Dedifferentiated amniotic fluid mesenchymal stem cell (primary cell): Measurements from ENCODE around the gene ALOX15B.
A peak's percentile ranks its signal among the peaks of the same experiment; 100 is the strongest.
"Not testable (repeated sequence)": the region's sequence is repeated elsewhere in the genome, so short reads cannot be mapped to it uniquely, and the experiment has no call there.

ENCODE experiments used
- DNase-seq: peaks from one replicate; pipeline ENCODE4 v3.0.0-alpha.2; 2016; ENCODE audit errors: extremely low spot score

Gene ALOX15B

DNA sequence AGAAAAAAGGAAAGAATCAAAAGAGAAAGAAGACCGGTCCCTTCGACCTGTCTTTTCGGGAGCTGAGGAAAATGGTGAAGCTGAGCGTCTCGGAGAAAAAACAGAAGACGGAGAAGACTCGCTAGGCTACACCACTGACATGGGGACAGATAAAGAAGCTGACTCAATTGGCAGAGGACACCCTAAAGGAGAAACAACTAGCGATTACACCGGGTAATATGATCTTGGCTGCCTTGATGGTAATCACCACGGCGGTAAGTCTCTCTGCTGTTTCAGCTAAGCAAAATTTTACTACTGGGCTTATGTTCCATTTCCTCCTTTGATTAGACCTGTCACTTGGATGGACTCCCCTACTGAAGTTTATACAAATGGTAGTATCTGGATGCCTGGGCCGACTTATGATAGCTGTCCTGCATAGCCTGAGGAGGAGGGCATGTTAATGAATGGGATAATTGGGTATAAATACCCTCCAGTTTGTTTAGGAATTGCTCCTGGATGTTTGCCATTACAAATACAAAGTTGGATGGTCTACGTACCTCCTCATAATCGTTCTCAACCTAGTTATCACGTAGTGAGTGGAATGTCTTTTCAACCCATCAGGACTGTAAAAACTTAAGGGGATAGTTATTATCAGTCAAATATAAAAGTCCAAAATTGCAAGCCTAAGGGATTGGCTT lies 24.1 kb downstream of the ALOX15B start:
- no peak for DNase-seq

DNA sequence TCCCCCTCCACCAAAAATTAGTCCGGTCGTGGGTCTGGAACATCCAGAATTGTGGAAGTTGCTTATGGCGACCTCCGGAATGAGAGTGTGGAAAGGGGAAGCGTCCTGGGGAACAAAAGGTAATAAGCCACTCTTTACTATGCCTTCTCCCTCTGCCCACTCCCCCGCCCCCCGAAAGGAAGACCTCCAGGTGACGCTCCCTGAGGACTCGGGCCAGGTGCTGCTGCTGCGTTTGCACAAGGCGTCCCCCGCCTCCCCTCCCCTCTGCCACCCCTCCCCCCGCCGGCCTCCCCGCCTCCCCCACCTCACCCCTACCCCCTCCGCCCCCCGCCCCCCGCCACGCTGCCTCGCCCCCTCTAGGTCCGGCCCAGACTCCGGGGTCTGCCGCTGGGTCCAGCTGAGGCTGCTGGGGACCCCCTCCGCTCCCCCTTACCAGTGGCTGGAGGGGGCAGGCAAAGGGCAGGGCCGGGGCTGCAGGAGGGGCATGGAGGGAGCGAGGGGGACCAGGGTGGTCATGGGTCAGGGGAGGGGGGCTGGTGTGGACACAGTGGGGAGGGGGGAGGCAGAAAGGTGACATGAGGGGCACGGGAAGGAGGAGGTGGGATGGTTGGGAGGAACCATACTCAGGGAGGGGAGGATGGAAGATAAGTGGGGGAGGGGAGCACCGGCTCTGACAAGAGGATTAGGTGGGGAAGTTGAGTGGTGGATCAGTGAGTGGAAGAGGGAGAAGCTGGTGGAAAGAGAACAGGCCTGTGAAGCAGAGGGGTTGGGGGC lies 25.1 kb downstream of the ALOX15B start:
- DNase-seq = no peak

DNA sequence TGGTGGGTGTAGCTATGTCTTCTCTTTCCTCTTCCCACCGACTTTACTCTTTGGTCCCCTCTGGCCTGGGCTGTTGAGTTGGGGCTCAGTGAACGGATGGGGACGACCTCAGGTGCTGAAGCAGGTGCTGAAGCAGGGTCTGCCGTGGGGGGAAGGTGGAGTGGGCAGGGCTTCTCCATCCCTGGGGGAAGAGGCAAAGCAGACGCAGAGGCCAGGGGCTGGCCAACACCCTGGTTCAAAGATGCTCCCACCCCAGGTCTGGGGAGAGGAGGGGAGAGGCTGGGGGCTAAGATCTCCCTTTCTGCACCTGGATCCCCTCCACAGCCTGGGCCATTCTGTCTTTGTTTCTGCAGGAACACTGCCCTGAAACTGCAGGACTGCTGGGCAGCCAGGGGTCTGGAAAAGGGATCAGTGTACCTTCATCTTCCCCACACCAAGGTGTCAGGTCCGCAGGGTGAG lies 25.7 kb downstream of the ALOX15B start:
- no peak for DNase-seq

DNA sequence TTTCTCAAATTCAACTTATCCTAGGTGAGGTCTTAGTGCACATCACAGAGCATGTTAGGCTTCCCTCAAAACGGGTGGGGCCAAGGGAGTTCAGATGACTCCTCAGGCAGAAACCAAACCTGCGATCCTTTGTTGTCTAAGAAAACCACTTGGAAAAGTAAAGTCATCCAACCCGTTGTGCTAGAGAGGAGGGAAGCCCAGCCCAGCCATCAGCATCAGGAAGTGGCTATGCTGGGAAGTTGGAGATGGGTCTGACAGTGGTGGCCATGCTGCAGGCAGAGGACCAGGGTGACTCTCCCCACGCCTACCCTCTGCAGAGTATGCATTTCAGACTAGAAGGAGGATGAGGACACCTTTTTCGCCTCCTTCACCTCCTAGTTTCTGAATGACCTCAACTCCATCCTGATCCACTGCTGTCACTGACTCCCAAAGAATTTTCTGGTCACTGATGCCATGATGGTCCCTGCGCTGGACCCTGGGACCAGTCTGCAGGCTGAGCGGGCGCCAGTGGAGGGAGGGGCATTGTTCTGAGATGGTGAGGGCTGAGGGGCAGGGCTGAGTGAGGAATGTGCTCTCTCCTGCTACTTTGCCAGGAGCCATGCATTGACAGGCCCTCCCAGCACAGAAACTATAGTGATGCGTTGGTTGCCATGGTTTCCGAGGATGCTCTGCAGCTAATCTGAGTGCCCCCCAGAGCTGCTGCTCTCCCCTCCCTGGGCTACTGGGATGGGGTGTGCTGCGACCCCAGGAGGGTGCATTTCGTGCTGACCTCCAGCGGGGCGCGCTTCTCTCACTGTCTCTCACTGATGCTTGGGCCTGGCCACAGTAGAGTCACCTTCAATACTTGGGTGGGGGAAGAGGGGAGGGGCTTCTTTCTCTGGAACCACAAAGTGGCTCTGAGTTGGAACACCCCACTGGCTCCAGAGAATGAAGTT lies 28.2 kb downstream of the ALOX15B start:
- no peak for DNase-seq

DNA sequence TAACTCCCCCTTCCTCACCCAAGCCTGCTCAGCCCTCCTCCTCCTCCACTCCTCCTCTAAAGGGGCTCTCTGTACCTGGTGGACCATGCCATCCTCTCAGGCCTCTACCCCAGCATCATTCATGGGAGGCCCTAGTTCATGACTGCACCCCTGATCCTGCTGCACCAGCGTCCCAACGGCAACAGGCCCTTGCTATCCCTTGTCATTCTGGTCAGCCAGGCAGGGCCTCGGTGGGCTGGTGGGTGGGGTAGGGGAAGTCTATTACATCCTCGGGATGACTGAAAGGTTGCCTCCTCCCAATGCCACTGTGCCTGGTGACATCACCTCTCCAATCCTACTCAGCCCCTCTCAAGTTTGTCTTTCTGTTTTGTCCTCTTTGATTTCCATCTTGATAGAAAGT lies 28.9 kb downstream of the ALOX15B start:
- no peak for DNase-seq

DNA sequence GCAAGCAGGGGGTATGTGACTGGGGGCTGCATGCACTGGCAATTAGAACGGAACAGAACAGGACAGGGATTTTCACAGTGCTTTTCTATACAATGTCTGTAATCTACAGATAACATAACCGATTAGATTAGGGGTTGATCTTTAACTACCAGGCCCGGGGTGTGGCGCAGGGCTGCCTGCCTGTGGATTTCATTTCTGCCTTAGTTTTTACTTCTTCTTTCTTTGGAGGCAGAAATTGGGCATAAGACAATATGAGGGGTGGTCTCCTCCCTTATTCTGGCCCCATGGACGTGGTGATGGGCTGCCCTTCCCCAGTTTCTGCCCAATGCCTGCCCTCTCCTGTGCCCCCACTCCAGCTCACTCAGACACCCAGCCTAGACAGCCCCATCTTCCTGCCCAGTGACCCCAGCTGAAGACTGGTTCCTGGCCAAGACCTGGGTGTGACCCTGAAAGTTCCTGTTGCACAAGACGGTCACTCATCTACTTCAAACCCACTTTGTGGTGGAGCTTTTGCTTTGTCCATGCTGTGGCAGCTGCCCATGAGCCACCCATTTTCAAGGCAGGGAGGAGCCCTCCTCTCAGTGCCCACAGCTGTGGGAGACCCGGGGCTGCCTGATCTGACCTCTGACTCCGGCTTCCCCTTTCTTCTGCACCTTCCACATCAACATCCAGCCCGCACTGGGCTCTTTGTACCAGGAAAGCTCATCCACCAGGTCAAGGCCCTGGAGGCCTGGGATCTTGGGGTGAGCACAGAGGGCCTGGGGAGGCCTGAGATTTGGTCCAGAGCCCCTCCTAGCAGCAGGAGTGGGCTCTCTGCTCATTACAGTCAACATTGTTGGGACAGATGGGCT lies 30.1 kb downstream of the ALOX15B start:
- DNase-seq = no peak

DNA sequence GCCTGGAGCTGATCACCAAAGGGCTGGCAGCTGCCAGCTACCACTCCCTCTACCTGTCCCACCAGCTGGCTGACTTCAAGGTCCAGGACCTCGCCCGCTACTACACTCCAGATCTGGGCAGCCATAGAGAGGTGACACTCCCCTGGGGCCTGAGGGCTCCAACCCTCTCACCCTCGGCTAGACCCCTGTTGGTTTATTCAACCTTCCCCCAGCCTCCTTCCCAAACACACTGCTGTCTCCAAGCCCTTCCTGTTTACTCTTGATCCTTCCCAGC lies 30.7 kb downstream of the ALOX15B start:
- DNase-seq = no peak

DNA sequence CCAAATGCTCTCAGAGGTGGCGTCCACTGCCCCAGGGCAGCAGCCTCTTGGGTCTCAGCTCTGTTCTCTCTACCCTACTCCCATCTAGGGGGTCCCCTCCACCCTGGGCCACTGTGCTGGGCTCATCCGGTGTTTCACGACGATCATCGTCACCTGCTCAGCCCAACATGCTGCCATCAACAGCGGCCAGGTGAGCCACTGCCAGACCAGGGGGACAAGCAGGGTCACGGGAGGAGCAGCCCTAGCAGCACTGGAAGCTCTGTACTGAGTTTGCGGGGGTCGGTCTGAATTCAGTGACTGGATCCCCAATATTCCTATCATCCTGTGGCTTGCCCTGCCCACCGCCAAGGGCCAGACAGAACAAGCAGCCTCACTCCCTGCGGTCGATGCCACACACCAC lies 32.6 kb downstream of the ALOX15B start:
- no peak for DNase-seq

DNA sequence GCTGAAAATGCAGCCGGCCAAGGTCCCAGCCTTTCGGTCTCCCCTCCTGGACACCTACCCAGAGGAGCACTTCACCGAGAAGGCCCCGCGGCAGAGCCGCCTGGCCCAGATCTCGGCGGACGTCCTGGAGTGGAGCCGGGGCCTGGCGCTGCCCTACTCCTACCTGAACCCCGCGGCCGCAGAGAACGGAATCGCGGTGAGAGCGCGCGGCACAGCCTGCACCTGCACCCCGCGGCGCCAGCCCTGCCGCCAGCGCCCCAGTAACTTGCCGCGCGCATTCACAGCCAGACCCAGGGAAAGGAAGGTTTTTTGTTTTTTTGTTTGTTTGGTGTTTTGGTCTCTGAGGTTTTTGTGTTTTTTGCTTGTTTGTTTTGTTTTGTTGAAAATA lies 33.5 kb downstream of the ALOX15B start:
- no peak for DNase-seq

DNA sequence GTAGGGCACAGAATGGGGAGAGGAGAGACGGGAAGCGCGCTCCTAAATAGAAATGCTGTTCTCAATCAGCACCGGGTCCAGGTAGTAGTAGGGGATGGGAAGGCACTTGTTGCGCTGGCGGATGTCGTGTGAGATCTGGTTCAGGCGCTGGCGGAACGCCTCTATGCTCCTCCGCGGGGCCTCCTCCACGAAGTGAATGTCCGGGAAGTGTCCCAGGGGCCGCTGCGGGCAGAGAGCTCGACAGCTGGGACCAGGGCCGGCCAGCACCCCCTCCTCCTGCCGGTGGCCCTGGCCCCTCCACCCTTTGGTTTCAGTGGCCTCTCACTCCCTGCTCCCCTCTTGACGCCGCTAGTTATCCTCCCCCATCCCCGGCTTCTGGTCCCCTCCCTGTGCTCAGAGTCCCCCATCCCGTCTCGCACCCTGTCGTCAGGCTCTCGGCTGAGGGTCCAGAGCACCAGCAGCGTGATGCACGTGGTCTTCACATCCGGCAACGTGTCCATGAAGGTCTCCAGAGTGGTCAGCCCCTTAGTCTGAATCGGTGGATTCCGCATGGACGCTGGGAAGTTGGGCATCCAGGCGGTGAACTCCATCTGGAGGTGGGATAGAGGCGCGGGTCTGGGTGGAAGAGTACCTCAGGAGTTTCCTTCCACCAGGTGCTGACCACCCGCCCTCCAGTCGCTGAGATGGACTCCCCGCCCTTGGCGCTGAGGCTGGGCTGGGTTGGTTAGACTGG lies 34.0 kb downstream of the ALOX15B start:
- no peak for DNase-seq

DNA sequence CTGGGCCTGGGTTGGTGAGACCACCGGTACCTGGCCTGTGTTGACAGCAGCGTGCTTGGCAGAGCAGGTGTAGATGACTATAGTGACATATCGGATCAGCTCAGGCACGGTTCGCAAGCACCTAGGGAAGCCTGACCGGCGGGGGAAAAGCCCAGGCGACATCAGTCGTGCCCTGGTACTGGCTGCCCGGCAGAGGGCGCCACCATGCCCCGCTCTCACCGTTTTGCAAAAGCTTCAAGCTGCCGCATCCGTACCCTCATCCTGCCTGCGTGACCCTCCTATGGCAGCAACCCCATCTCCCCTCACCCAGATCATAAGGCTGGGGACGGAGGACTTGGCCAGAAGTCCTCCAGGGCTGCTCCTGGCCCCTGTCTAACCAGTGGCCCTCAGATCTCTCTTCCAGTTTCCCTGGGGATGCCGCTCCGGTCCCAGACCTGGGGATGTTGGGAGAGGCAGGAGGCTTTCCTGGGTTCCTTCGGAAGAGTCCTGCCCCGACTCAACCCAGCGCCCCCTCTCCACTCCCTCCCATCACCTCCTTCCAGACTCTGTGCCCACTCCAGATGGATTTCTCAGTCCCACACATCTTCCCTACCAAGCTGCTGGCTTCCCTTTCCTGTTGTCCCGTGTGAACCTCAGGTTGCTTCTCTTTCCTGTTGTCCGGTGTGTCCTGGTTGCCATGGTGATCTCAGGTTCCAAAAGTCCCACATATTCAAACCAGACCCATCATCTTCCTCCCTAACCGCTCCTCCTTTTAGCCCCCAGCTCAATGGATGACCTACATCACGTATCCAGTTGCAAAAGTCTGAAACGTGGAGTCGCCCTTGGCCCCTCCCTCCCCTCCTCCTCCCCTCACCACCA lies 35.0 kb downstream of the ALOX15B start:
- DNase-seq = no peak

DNA sequence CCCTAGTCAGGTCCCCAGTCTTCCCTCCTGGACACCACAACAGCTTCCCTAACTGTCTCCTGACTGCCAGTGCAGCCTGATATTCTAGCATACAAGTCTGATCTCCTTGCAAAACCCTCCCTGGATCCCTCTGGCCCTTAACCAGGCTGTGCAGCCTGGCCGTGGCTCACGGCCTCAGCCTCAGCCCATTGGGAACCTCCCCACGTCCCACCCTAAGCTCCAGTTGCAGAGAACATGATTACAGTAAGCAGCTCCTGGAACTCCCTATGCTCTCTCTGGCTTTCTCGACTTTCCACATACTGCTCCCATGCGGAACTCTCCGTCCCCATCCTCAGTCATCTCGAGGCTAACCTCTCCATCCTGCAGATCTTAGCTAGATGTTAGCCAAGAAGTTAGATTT lies 35.7 kb downstream of the ALOX15B start:
- DNase-seq = no peak

DNA sequence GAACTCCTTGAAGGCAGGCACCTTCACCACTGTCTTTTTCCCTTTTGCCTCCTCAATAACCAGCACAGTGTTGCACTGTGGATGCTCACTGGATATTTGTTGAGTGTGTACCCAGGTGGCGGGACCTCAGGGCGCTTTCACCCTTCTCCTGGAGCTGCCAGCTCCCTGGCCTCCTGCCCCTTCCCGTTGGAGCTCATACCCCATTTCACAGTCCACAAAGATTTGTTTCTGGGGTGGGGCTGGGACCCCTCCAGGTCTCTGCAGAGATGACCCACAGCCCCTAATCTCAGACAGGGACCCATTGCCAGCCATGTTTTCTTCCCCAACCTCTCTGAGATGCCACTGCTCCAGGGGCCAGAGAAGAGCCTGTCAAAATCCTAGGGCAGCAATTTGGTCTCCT lies 36.2 kb downstream of the ALOX15B start:
- DNase-seq = no peak

DNA sequence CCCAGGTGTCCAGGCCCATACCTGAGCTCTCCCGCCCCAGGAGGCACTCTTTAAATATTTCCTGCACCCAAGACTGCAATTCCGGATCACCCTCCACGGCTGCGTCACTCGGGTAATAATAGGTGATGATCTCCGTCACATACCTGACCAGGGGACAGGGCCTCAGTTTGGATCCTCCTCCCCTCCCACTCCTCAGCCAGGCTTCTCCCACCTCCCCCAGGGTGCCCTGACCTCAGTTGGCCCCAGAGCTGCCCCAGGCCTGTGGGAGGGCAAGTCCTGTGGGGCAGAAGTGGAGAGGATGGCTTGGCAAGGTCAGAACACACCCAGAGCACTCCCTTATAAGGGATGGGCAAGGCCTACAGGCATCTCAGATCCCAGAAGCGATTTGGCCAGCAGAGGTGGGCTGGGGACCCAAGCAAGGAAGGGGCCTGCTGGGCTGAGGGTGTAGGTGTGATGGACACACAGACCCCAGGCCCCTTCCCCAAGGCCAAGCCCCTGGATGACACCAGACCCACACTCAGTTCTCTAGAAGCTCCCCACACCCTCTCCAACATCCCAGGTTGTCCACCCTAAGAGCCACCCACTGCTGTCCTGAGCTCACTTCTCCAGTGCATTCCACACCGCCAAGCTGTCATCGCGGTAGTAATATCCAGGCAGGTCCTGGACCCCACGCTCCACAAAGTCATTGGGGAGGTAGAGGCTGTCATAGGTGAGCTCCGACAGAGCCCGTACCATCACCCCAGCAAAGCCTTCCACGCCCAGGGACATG lies 36.9 kb downstream of the ALOX15B start:
- DNase-seq = no peak

DNA sequence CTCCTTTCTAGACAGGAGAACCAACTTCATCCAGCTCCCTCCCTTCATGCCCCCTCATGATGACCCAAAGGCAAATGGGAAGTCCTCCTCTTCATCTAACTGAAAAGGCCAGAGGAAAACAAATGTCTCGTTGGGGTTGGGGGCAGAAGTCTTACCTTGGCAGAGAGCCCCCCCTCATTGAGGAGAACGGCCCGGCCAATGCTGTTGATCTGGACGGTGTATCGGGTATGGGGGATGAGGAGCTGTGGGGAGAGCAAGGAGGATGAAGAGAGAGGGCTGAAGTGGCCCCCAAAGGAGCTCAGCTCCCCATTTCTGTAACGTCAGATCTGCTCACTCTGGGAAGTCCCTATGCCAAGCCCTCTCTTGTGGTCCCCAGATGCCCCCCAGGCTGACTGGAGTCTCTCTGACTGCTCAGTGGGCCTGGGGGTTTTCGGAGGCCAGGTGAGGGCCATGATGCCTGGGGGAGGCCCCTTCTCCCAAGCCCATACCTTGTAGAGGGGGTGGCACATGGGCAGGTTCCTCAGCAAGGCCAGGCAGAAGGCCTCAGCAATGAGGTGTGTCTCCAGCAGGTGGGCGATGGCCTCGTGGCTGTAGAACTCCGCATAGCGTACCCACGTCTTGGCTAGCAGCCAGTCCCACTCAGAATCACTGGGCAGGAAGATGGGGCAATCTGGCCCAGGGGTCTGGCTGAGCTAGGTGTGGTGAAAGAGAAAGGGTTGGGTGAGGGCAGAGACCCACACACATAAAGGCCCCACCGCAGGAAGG lies 37.8 kb downstream of the ALOX15B start:
- no peak for DNase-seq

DNA sequence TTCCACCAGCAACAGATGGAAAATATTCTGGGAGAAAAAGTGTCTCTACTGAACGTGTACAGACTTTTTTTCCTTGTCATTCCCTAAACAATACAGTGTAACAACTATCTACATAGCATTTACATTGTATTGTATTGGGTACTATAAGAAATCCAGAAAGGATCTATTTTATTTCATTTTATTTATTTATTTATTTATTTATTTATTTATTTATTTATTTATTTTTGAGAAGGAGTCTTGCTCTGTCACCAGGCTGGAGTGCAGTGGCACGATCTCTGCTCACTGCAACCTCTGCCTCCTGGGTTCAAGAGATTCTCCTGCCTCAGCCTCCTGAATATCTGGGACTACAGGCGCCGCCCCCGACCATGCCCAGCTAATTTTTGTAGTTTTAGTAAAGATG lies 39.1 kb downstream of the ALOX15B start:
- DNase-seq = not testable (repeated sequence)

DNA sequence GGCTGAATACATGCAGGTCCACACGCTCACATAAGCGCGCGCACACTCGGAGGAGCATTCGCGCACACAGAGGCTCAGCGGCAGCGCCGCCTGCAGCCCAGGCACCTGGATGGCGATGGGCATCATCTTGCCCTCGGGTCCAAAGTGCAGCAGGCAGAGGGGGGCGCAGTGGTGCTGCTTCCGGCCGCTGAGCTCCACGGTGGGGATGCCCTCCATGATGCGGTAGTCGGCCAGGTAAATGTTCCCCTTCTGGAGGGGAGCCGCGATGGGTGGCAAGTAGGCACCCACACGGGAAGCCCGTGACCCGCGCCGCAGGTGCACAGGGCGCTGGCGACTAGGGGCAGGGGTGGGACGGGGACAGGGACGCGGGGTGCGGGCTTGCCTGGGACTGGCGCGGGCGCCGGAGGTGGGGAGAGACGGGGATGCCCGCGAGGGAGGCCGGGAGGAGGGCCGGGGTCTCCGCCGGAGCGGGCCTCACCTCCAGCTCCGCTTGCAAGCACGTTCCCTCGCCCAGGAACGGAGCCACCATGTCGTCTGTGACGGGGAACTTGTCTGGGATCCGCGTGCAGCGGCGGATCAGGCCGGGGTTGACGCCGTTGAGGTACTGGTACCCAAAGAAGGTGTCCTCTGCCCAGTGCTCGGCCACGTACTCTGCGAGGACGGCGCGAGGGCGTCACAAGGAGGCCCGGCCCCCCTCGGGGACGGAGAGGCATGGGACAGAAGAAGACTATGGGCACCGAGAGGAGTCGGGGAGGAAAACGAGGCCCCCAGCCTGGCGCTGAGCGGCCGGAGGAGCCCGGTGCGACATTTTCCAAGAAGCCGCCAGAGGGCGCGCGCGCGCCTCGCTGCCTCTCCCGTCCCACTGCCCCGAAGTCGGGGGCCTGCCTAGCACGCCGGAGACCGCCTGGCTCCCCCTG lies 40.7 kb downstream of the ALOX15B start:
- peak; percentile 25 for DNase-seq
